ENCODE results near the gene MAD1L1.

Gene MAD1L1

DNA sequence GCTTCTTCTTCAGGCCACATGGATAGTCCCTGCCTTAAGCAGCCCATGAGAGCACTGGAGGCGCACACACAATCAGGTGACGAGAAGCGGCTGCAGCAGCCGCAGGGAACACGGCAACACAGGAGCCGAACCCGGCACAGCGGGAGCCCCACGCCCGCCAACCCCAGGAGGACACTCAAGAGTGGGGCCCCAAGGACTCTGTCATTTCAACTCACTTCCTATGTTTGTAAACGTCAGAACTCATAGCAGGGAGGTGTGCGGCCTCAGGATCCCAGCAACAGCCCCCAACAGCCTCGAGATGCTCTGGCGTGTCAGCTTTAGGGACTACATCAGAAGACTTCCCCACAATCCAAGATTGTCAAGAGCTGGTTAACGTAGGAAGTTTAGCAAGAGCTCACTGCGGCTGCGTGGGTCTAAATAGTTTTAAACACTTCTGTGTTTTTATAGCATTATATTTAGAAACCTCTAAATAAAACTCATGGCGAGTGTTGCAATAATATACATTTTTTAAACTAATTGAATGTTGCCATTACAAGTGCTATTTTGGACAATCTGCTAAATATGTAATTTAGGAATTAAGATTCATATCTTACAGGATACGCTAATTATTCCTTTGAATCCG, 123.4 kb downstream of the MAD1L1 start:
- TF ChIP-seq, protein P1, sequence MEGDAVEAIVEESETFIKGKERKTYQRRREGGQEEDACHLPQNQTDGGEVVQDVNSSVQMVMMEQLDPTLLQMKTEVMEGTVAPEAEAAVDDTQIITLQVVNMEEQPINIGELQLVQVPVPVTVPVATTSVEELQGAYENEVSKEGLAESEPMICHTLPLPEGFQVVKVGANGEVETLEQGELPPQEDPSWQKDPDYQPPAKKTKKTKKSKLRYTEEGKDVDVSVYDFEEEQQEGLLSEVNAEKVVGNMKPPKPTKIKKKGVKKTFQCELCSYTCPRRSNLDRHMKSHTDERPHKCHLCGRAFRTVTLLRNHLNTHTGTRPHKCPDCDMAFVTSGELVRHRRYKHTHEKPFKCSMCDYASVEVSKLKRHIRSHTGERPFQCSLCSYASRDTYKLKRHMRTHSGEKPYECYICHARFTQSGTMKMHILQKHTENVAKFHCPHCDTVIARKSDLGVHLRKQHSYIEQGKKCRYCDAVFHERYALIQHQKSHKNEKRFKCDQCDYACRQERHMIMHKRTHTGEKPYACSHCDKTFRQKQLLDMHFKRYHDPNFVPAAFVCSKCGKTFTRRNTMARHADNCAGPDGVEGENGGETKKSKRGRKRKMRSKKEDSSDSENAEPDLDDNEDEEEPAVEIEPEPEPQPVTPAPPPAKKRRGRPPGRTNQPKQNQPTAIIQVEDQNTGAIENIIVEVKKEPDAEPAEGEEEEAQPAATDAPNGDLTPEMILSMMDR (IDR thresholded peaks at IDR 0.05): no peak

DNA sequence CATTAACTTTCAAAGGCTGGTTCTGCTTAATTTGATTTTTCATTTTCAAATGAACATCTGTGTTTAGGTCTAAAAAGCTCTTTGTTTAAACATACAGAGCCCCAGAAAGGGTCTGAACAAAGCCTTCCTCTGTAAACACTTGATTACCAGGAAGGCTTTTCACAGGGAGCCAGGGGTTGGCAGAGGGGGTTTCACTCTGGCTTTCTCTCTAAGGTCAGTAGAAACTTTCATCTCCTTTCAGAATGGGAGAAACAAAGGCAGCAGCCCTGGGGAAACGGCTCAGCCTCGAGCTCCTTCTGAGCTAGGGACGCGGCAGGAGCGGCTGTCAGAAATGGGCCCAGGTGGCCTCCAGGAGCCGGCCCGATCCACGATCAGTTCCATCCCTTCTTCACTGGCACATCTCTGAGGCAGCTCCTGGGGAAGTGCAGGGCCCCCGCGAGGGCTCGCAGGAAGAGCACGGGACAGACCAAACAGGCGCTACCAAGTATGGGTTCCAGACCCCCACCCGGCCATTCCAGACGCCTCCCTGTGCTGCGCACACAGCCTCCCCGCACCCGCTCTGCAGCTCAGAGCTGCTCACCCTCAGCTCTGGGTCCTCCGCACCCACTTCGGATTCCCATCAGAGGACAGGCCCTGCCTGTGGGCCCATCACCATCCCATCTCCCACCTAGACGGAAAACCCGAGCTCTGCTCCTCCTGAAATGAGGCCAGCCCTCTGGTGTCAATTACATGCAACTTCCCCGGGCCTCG, 124.1 kb downstream of the MAD1L1 start:
- TF ChIP-seq, protein P1 (IDR thresholded peaks at IDR 0.05): no peak

DNA sequence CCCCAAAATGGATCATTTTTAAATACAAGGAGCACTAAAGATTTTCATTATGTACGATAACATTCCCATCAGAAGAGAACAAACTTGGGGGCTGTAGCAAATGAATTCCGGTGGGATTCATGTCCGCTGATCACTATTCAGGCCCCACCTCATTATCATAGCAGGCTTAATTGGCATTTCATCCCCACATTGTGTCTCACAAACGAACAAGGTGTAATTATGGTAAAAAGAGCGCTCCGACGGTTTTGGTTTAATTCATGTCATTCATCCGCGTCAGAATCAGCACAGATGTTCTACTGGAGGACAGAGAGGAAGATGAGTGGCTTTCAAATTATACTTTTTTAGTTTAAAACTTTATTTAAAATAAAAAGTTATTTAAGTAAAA, 124.7 kb downstream of the MAD1L1 start:
- TF ChIP-seq, protein P1 (IDR thresholded peaks at IDR 0.05): no peak

DNA sequence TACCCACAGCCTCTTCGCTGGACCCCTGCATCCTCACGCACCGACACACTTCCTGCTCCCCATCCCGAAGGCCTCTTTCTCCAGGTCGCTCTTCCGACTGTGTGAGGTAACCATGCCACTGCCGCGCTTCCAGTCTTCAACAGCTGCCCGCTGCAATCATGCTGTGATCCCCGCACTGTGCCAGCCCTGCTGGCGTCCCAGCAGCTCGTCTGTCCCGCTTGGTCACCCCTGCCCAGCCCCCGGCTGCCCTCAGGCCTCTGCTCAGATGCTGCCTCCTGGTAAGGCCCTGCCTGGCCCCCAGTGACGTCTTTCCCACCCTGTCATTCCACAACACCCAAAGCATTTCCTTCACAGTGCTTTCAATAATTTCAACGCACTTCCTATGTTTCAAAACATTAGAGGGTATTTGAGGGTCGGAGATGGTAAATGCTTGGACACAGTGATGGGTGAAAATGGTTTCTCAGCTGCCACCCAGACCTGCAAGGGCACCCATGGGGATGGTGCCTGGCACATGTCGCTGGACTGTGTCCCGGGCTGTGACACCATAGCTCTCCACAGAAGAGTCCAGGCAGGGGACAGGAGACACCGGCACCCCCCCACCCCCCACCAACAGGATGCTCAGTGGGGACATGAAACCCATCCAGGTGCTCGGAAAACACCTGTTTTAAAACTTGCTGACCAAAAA, 125.2 kb downstream of the MAD1L1 start:
- TF ChIP-seq, protein P1 (IDR thresholded peaks at IDR 0.05): no peak

DNA sequence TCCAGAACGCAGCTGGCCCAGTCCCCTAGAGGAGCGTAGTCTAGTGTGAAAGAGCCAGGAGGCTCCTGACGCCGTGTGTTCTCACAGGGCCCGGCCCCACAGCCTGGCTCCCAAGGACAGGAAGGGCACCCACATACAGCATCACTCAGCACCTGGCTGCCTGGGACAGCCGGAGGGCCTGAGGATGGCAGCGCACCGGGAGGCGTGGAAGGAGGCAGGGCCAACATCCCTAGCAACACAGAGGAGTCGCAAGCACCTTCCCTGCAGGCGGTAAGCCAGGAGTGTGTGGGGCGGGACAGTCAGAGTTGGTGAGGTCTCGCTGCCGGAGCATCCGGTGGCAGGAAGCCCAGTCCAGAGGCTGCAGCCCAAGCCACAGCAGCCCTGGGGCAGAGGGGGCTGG, 125.8 kb downstream of the MAD1L1 start:
- TF ChIP-seq, protein P1 (IDR thresholded peaks at IDR 0.05): no peak

DNA sequence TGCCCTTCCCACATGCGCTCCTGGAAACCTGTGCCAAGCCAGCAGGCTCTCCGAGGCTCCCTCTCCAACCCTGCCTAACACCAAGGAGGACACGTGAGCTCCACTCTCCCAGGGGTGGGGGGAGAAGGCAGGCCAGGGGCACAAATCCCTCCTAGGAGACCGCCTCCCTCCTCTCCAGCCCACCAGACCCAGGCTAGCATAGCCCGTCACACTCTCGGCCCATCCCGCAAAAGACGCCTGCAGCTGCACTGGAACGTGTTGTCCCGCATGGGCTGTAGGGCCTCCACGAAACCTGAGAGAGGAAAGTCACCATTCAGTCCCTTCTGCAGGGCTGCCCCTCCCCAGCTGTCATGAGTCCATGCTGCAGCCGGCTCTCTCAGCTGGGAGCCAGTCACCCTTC, 126.3 kb downstream of the MAD1L1 start:
- TF ChIP-seq, protein P1 (IDR thresholded peaks at IDR 0.05): no peak

DNA sequence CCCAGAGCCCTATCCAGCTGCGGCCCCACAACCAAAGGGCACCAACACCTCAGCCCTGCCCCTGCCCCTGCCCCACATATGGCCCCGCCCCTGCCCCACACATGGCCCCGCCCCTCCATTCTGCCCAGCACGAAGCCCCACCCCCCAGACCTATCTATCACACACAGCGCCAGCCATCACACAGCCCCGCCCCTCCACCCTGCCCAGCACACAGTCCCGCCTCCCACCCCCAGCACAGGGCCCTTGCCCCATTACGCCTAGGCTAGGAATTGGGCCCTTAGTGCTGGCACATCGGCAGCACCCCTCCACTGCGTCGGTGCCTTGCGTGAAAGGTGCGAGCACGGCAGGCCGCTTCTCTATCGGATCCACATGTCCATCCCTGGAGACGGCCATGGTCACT, 126.8 kb downstream of the MAD1L1 start:
- TF ChIP-seq, protein P1 (IDR thresholded peaks at IDR 0.05): no peak

Data from LNCAP (cell line).